Ovary (tissue), 10 donors: ENCODE measurements around the gene SMIM3. TPM values are rescaled to one million over a fixed set of nuclear protein-coding genes. Genes with fewer than 3 reads are reported as not detected.

Experiments
- DNase-seq, 5 donors: peaks; one replicate each; pipeline ENCODE4 v3.0.0-alpha.2; 2019 to 2020
- H3K27ac ChIP-seq, 2 donors: fragments of 200-600 bp; one replicate each; pipeline versions ENCODE4 v1.5.1 to v1.8.0; 2019 to 2022
- H3K27me3 ChIP-seq: fragments of 200-600 bp; one replicate; pipeline ENCODE4 v1.8.0; 2022
- H3K36me3 ChIP-seq: fragments of 200-600 bp; sonication (generic); one replicate; pipeline ENCODE4 v1.5.1; 2019
- H3K4me1 ChIP-seq: one replicate; pipeline ENCODE4 v1.8.1; 2013; ENCODE audit warnings: mild to moderate bottlenecking, moderate library complexity; ENCODE audit not compliant: insufficient read depth
- H3K4me3 ChIP-seq: fragments of 200-600 bp; sonication (generic); one replicate; pipeline ENCODE4 v1.5.1; 2017
- H3K9me3 ChIP-seq, 2 donors: fragments of 200-600 bp in 1 of 2; sonication (generic) in 1 of 2; one replicate each; pipeline versions ENCODE4 v1.5.1 to v1.8.1; 2013 to 2019; ENCODE audit warnings: mild to moderate bottlenecking in 1 of 2, moderate library complexity in 1 of 2
- CTCF ChIP-seq, 3 donors: fragments of 450-650 bp in 2 of 3; fragments of 200-600 bp in 1 of 3; IDR thresholded peaks; one replicate each; pipeline versions ENCODE4 v1.5.1 to v1.8.0; 2016 to 2022; ENCODE audit warnings: antibody characterized with exemption in 3 of 3, mild to moderate bottlenecking in 1 of 3
- EP300 ChIP-seq: sonication (generic); formaldehyde crosslinking; IDR thresholded peaks from one replicate; pipeline ENCODE4 v1.6.1; 2017; ENCODE audit warnings: antibody characterized with exemption
- POLR2A ChIP-seq: fragments of 450-650 bp; IDR thresholded peaks from one replicate; pipeline ENCODE4 v1.6.1; 2017; ENCODE audit warnings: antibody characterized with exemption, mild to moderate bottlenecking, moderate library complexity
- WGBS, 3 donors: extraction: QIAGEN DNeasy Blood & Tissue Kit in 1 of 3; methylation state at CpG; one replicate each; pipeline versions ENCODE4 v1.1.5 to v1.1.7; 2013 to 2017; 5-methylcytosine and 5-hydroxymethylcytosine counted together
- intact Hi-C, 4 donors: fragments of 100-400 bp; cut with DNase I; formaldehyde crosslinking; loops; one replicate each; pipeline versions ENCODE4 v1.11.0 to v1.15.1; 2022 to 2023
- long read RNA-seq, 3 donors: library from polyadenylated mRNA in 2 of 3; unstranded in 2 of 3; transcript quantifications; one replicate each; pipeline ENCODE4 v2.0.0 and lab custom pipeline, GENCODE V29; 2021 to 2026
- polyA plus RNA-seq, 2 donors: library from polyadenylated mRNA; stranded (reverse); fragments of 200-250 nt in 1 of 2; fragments of 350-450 nt in 1 of 2; fragmentation: Illumina TruSeq in 1 of 2; extraction: RNeasy Lipid Tissue Mini Kit (QIAGEN cat#74804) in 1 of 2; gene quantifications; one replicate each; pipeline ENCODE4 v1.2.3, GENCODE V29; 2013 to 2014
- total RNA-seq, 7 donors: library from RNA; depleted of rRNA in 2 of 7; stranded (reverse); fragments of >200 nt in 2 of 7; fragmentation: NEBNext Ultra II Directional in 3 of 7; extraction: Animal tissue kit (Norgen Biotek cat#: 25700) in 3 of 7; gene quantifications; one replicate each; pipeline versions ENCODE4 v1.1.0 to v1.2.4, GENCODE V29; 2016 to 2023
- donor health status: DM: no; HTN: no; CAD: no; lungs with moderate emphysema.
- donor health status: DM: no; HTN: no; CAD: no.
- donor health status: Bipolar disorder and iron deficiency.
- donor health status: DM: yes; HTN: yes; CAD: no.
- donor health status: DM: no; HTN: no; CAD: no.
- donor health status: DM: yes; HTN: yes; CAD: no.

Gene SMIM3, protein sequence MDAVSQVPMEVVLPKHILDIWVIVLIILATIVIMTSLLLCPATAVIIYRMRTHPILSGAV
- total RNA-seq (10 to 100 TPM; 14.7 to 33.6 (median 24.4) TPM), polyA plus RNA-seq (10 to 100 TPM; 19.4 to 20.9 TPM)
- long read RNA-seq, donor 1, transcript SMIM3-201 (2 exons, 2,332 nt), result major isoform, 281 of 286 reads
- long read RNA-seq, donor 1, partial matches to known transcripts, result 2 of 286 reads
- long read RNA-seq, donor 1, other reads (novel, unspliced or antisense), result 3 of 286 reads
- long read RNA-seq, donor 2, transcript SMIM3-201 (2 exons, 2,332 nt), result major isoform, 5 of 5 reads
- long read RNA-seq, donor 2, partial matches to known transcripts, result 0 of 5 reads
- long read RNA-seq, donor 2, other reads (novel, unspliced or antisense), result 0 of 5 reads
- long read RNA-seq, donor 3, transcript SMIM3-201 (2 exons, 2,332 nt), result major isoform, 25 of 26 reads
- long read RNA-seq, donor 3, partial matches to known transcripts, result 0 of 26 reads
- long read RNA-seq, donor 3, other reads (novel, unspliced or antisense), result 1 of 26 reads

- Histone ChIP-seq H3K27ac (peak within 1 kb of the TSS; percentile 84 to 89), H3K36me3 (no peaks in the 10 kb centered on the region), H3K9me3 (no peaks in the 10 kb centered on the region), H3K4me3 (peak within 1 kb of the TSS; percentile 83), H3K27me3 (no peaks in the 10 kb centered on the region), H3K4me1 (peaks cover 28% of the 10 kb centered on the region)
- WGBS, 3 donors, result 0 to 1% (median 1%) methylated on average over 55 to 59 of the region's 59 CpGs
- intact Hi-C loops, result no loop called here
- peak; percentile 85 to 89 (median 86) for DNase-seq
- TF ChIP-seq EP300 (no peak), POLR2A (peak; percentile 69), CTCF (IDR thresholded peaks at IDR 0.05) (peak in 2 of 3 donors; percentile 25 to 45)
These were observed at the start of gene SMIM3 for GRCh38 chr5:150778517-150779396. Gene SMIM3 (plus strand): TSS chr5:150778757. CDS start chr5:150795441, 16,684 bp downstream.

DNA sequence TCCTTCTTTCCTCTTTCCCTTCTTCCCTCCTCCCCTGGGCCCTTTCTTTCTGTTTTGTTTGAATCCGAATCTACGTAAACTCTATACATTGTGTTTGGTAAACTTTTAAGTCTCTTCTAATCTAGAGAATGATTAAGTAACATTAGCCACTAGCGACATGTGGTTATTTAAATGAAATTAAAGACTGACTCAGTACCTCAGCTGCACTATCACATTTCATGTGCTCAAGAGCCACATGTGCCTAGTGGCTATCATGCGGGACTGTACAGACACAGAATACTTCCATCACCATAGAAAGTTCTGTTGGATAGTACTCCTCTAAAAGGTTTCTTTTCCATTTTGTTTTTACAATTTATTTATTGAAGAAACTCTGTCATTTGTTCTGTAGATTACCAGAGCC lies 48.7 kb upstream of the SMIM3 start:
- no peak for DNase-seq
- Histone ChIP-seq H3K4me3 (no peak overlapping the region), H3K9me3 (no peaks in the 10 kb centered on the region), H3K4me1 (no peaks in the 10 kb centered on the region), H3K36me3 (no peaks in the 10 kb centered on the region), H3K27me3 (no peaks in the 10 kb centered on the region), H3K27ac (no peak overlapping the region)
- TF ChIP-seq CTCF (IDR thresholded peaks at IDR 0.05), result no peak
- TF ChIP-seq POLR2A, result no peak
- WGBS, 3 donors, result 94 to 99% (median 98%) methylated on average over 4 of the region's 4 CpGs
- intact Hi-C loops, result no loop called here

DNA sequence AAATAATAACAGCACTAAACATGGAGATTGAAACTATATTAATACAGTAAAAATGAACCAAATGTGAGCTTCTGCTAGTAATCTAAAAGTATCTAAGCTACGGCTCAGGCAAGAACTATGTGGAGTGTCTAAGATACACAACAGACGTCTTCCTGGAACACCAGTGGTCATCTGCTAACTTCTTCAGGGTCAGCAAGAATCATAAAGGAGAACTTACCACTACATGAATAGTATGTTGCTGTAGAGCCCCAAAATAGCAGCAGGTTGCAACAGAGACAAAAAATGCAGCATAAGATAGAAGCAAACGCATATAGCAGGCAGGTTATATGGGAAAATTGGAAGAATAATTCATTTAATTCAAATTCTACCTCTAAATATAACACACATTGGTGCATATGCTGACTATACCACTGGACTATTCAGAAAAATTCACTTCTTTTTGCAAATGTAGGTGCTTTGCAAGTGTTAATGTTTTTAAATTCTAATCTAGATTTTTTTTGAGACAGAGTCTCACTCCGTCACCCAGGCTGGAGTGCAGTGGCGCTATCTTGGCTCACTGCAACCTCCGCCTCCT lies 46.8 kb upstream of the SMIM3 start:
- Histone ChIP-seq H3K4me3 (no peak overlapping the region), H3K4me1 (no peaks in the 10 kb centered on the region), H3K27me3 (no peaks in the 10 kb centered on the region), H3K9me3 (no peaks in the 10 kb centered on the region), H3K36me3 (no peaks in the 10 kb centered on the region), H3K27ac (no peak overlapping the region)
- WGBS, 3 donors, result 90 to 92% (median 91%) methylated on average over 6 of the region's 6 CpGs
- TF ChIP-seq POLR2A, result no peak
- TF ChIP-seq EP300, result no peak
- TF ChIP-seq CTCF (IDR thresholded peaks at IDR 0.05), result no peak
- intact Hi-C loops, result no loop called here
- DNase-seq, result no peak
